GM21786 (cell line): ENCODE measurements around the gene GP2.

Experiments
- ATAC-seq: cut with Tn5 transposase; IDR thresholded peaks from one replicate; pipeline ENCODE4 v1.9.1; 2021; ENCODE audit not compliant: unreplicated experiment

The GP2 gene

GRCh38 chr16:20308266-20308665 is 19.0 kb downstream of the GP2 start:
- ATAC-seq, result no peak

- no peak for ATAC-seq
Measured at GRCh38 chr16:20307791-20308190, 19.5 kb downstream of the GP2 start.

GRCh38 chr16:20307240-20307671 is 20.1 kb downstream of the GP2 start:
- no peak for ATAC-seq

- ATAC-seq, result no peak
Measured at GRCh38 chr16:20306401-20306800, 20.9 kb downstream of the GP2 start.

GRCh38 chr16:20303012-20303411 is 24.3 kb downstream of the GP2 start:
- ATAC-seq, result no peak

- no peak for ATAC-seq
Measured at GRCh38 chr16:20302389-20302788, 24.9 kb downstream of the GP2 start.

- no peak for ATAC-seq
Measured at GRCh38 chr16:20301840-20302239, 25.5 kb downstream of the GP2 start.

- ATAC-seq, result no peak
Measured at GRCh38 chr16:20300312-20301097, 26.8 kb downstream of the GP2 start.

- no peak for ATAC-seq
Measured at GRCh38 chr16:20298452-20298851, 28.9 kb downstream of the GP2 start.

- no peak for ATAC-seq
Measured at GRCh38 chr16:20291208-20292206, 35.8 kb downstream of the GP2 start.

GRCh38 chr16:20289571-20289970 is 37.7 kb downstream of the GP2 start:
- ATAC-seq, result no peak

GRCh38 chr16:20285993-20286499 is 41.3 kb downstream of the GP2 start:
- ATAC-seq, result no peak

GRCh38 chr16:20280259-20280658 is 47.1 kb downstream of the GP2 start:
- no peak for ATAC-seq

GRCh38 chr16:20271893-20272292 is 55.4 kb downstream of the GP2 start:
- no peak for ATAC-seq

- no peak for ATAC-seq
Measured at GRCh38 chr16:20268409-20268808, 58.9 kb downstream of the GP2 start.

GRCh38 chr16:20265019-20265418 is 62.3 kb downstream of the GP2 start:
- no peak for ATAC-seq

GRCh38 chr16:20263138-20263855 is 64.0 kb downstream of the GP2 start:
- ATAC-seq, result no peak

GRCh38 chr16:20262248-20262647 is 65.1 kb downstream of the GP2 start:
- no peak for ATAC-seq

GRCh38 chr16:20260215-20261009 is 66.9 kb downstream of the GP2 start:
- no peak for ATAC-seq
